OCI-M2 (cell line): Measurements from ENCODE around the gene DPP6.
"Not testable (repeated sequence)": the region's sequence is repeated elsewhere in the genome, so short reads cannot be mapped to it uniquely, and the experiment has no call there.

ENCODE experiments used
- DNase-seq: peaks from one replicate; lab custom pipeline; 2025; ENCODE audit not compliant: unreplicated experiment; lab: John Stamatoyannopoulos, UW

The DPP6 gene

DNA sequence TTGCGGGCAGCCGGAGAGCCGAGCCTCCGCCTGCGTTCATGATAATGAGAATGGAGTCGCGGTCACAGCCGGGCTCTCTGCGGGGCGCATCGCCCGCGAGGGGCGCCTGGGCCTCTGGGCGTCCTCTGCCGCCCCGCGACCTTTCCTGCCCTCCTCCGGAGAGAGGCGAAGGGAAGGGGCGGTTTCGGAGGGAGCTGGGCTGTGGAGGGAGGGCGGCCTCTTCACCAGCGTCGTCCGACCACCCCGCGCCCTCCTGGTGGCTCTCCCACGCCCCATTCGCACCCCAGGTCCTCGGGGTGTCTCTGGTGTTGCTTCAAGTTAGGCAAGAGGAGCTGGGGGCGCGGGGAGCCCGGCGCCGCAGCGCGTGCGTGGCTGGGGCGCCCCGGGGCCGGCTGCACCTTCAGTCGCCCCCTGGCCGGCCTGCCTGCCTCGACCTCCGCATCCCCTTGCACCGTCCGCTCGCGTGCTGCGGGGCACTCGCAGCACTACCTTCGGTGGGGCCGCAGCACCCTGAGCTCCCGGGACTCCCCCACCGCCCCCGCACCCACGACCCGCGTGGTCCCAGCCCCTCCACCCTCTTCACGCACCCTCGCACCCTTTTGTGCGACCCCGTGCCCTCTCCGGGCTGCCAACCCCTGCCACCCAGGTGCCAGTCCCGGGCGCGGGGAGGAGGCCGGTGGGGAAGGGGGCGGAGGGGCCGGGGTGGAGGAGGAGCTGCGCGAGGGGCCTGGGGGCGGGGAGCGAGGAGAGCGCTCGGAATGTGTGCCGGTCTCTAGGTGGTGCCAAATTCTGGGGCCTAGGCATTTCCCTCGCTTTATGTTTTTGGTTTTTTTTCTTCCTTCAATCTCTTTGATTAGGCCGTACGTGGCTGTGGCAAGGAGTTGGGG lies at the start of gene DPP6:
Gene DPP6 (plus strand): TSS at position 756 of the 887 bp plus-strand sequence.
- DNase-seq: not testable (repeated sequence)

DNA sequence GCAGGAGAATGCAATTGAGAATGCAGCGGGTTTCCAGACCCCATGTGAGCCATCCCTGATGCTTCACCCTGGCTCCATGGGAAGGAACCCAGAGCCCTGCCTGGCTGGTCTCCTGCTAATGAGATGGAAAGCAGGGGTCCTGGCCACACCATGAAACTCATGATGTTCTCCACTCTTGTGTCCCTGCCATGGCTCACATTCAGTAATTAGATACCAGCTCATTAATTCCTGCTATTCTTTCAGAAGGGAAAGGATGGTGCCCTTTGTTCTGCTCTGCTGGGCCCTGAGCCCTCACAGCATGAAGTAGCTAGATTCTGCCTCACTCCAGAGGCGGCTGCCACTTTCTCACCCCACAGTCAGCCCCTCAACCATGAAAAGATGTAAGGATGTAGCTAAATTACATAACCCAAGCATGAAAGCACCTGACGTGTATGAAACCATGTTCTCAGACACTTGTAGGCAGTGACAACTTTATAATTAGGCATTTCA lies 42.7 kb upstream of the DPP6 start:
- not testable (repeated sequence) for DNase-seq

DNA sequence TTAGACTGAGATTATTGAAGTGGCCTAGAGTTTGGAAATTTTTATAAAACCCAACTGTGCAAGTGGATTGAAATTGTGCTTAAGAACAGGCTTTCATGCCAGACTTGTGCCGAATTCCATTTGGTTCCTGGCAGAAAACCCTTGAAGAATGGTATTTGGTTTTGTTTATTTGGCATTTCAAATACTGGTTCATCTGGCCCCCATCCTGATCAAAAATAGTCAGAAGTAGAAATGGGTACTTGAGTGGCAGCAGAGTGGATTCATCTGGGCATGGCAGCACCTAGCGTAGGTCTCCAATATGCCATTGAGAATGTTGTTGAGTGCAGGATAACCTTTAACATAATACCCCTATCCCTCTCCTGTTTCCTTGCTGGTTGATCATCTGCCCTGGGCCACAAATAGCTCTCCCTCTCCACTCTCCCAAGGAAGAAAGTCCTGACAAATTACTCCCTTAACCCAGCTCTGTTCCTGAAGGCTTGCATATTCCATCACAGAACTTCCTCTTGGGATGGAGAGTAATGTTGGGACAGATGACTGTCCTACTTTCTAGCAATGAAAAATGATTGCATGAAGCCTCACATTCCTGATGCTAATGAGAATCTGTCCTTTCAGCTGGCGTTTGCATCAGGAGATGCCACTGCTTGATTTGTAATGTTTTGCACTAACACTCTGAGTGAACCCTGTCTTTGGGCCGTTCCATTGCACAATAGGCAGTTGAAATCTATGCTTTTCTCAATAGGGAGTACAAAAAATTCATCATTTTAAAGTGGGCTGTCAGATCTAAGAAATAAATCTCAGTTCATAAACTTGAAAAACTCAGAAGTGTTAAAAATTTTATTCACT lies 41.3 kb upstream of the DPP6 start:
- DNase-seq: not testable (repeated sequence)

DNA sequence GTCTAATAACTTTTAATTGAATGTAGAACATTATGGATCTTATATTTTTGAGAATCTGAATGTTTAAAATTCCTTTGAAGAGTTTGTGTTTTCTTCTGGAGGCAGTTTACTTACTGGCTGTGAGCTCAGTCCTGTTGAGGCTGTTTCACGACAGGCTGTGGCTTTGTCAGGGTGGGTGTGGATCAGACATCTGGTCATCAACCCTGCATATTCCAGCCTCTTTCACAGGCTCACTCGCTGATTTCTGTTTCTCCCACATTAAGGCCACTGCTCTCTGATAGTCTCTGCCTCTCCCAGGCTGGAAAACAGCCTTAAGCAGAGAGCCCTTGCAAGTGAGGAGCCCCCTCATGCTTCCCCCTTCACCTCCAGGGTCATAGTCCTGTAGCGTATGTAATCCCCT lies 39.4 kb upstream of the DPP6 start:
- not testable (repeated sequence) for DNase-seq

DNA sequence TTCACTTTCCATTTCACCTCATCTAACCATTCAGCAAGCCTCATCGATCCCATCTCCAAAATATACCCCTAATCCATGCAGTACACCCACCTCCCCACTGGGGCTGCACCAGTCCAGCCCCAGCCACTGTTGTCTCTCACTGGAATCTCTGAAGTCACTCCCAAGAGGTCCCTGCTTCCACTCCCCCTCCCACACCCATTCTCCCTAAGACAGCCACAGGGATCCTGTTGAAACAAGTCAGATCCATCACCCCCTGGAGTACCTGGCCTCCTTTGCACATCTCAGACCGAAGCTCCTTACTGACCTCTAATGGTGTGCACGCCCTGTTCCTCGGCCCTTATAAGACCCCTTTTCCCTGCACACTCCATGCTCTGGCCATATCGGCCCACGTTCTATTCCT lies 36.6 kb upstream of the DPP6 start:
- DNase-seq: not testable (repeated sequence)

DNA sequence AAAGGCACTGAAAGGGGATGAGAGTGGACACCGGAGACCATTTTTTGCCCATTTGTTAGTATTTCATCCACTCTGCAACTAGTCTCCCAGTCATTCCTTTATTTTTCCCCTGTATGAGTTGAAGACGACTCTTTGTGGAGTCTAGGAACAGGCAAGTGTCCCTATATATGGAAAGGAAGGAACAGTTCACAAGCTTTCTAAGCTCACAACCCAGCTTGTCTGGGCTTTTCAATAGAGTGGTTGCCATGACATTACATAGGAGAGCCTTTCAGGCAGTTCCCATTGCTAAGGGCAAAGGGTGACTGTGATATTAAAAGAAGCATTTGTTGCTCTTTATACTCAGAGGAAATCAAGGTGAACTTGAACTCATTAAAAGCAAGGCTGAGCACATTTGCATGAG lies 33.8 kb upstream of the DPP6 start:
- not testable (repeated sequence) for DNase-seq

DNA sequence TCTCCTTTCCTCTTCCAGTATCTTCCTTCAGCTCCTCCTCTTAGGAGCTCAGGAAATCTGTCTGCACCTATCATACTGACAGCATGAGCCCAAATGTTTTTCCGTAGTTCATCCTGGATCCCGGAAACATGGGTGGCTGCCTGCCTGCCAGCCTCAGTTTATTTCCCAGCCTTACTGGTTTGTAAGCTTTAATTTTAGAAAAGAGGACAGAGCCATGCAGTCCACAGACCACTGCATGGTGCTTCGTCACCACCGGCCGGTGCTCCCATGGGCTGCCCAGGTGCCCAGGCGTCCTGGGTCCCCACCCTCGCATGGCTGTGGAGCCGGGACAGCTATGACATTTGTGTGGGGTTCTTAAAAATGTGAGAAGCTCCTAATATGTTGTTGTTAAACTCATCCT lies 24.4 kb upstream of the DPP6 start:
- DNase-seq: not testable (repeated sequence)

DNA sequence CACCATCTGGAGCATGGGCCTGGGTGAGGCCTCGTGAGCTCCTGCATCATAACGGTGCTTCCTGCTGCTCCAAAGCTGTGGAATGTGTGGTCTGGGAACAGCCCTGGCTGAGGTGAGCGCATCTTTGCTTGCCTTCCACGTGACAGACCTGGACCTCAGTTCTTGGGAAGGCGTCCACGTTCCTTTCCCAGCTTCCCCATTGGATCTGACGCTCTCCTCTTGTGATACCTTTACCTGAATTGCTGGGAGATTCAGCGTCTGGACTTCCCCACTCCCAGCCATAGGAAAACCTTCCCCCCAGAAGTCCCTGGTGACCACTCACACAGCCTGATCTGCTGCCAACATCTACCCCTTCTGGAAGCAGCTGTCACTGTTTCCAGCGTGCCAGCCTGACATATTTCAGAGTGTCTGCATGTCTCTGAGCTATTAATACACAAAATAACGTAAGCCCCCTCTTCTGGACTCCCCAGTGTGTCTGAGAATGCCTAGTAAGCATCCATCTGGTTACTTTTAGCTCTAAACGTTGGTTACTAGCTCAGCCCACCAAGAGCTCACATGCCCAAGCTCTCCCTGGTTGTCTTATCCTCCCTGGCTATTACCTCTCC lies 21.6 kb upstream of the DPP6 start:
- not testable (repeated sequence) for DNase-seq

DNA sequence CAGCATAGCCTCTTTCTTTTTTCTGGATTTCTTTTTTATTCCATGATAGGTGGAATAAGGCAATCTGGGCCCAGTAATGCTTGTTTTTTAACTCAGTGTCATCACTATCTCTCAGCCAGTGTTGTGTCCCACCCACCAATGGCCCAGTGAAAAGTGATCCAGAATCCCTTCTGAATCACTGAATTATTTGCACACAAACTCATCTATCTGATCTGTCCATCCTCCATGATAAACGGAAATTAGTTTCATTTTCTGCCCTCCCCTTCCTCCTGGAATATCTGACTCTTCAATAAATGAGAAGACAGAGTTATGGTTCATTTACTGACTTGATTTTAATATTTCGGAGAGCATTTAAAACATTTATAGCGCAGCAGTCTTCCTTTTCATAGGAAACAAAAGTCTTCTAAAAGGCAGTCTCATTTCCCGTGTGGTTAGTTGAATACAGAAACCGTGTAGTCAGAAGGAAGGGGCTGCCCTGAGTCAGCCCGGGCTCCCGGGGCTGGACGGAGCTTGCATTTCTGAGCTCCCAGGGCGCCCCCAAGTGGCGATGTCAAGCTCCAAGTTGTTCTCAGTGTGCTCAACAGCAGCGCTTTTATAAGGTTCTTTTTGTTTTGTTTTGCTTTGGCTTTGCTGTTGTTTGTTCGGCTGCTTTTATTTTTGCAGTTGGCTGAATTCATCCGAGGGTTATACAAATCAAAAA lies 12.6 kb upstream of the DPP6 start:
- DNase-seq: not testable (repeated sequence)

DNA sequence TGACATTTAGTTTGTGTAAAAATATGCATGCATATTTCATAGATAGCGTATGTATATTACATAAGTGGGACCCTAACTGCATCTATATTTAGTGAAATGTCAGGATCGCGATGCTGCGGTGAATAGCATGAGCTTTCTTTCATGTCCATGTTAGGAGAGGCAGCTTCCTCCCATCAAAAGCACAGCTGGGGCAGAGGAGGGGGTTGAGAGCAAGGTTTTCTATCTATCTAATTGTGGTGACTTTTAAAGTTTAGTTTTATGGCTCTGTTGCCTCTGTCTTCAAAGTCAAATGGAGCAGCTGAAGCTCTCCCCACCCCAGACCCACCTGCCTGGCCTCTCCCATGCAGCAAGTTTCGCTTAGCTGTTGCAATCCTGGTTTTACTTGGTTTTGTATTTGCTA lies 1.8 kb upstream of the DPP6 start:
- not testable (repeated sequence) for DNase-seq

DNA sequence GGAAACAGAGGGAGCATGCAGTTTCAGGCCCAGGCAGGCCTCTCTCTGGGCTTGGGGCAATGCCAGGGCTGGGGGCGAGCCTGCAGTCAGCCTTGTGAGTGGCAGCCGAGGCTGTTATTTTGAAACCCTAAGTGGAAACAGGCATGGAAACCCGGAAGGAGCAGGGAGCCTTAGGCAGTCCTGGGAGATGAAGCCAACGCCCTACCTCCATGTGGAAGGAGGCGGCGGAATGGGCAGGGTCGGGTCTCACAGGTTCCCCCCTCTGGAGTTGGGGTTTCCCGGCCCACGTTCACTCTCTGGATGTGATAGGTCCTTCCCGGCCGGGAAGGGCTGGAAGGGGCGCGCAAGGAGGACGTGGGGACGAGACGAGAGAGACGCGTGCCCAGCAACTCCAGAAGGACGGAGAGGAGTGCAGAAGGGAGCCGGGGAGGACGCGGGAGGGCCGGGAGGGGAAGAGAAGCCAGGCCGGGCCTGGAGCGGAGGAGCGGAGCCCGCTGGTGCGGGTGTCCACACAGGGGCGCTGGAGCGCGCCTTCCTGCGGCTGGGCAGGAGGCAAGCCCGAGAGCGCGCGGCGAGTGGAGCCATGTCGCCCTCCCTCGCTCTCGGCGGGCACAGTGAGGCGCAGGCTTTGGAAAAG lies 1.1 kb upstream of the DPP6 start:
- not testable (repeated sequence) for DNase-seq

DNA sequence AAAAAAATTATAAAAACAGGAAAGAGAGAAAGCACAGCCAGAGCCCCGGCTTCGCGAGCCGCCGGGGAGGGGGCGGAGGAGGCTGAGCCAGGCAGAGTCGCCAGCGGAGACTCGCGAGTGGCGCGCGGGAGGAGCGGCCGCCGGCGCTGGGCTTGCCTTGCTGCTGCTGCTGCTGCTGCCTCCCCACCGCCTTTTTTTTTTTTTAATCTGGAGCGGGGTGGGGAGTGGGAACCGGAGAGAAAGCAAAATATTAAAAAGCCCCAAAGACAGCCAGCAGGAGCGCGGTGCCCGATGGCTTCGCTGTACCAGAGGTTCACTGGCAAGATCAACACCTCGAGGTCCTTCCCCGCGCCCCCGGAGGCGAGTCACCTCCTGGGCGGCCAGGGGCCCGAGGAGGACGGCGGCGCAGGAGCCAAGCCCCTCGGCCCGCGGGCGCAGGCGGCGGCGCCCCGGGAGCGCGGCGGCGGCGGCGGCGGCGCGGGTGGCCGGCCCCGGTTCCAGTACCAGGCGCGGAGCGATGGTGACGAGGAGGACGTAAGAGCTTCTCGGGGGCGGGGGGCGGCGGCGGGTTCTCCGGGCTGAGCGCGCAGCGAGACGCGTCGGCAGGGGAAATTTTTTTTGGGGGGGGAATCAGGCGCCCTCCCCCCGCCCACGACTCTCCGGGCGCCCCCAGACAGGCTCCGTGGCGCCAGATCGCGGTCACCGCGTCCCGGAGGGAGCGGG lies 493 bp downstream of the DPP6 start:
- DNase-seq: not testable (repeated sequence)

DNA sequence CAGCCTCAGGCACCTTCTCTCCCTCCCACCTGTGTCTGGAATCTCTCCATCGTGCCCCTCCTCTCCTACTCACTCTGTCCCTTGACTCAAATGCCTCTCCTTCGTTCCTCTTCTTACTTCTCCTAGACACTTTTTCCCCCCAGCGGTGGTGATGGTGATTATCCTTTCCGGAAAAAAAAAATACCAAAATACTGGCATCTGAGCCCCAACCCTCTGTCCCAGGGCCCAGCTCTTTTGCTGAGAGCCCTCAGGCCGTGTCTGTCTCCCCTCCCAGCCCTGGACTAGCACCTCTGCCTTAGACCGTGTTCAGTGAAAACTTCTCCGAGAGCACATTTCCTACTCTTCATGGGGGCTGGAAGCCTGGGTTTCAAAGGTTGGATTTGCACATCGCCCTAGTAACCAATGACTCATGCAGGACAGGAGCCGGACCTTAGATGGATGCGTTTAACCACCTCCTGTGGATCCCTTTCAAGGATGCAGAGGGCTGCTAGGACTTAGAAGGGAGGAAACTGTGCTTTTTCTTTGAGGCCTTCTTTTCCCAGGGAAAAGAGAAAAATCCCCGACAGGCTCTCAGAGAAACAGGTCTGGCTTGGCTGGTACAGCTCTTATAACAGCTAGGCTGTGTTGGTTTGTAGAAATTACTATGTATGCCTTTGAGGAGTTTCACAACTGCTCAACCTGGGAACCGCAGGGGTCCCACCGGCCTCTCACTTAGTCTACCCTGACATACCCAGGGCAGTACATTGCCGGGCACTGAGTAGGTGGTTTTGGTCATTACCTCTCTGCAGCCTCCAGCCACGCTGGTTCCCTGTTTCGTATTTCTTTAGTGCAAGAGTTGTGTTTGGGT lies 1.5 kb downstream of the DPP6 start:
- not testable (repeated sequence) for DNase-seq

DNA sequence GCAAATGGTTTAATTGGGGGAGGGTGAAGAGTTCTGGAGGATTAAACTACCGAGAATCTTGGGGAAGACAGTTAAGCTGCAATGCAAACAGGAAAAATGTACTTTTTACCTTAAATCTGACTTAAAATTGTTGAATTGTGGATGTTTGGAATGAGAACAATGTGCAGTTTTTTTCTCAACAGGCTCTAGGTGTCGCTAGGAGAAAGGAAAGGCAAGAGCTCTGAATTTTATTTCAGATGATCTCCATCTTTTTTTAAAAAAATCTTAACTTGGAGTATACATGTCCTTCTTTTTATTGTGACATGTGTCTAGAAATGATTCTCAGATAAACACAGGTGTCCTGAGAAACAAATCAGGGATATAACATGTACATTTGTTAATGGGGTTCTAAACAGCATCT lies 2.5 kb downstream of the DPP6 start:
- DNase-seq: not testable (repeated sequence)

DNA sequence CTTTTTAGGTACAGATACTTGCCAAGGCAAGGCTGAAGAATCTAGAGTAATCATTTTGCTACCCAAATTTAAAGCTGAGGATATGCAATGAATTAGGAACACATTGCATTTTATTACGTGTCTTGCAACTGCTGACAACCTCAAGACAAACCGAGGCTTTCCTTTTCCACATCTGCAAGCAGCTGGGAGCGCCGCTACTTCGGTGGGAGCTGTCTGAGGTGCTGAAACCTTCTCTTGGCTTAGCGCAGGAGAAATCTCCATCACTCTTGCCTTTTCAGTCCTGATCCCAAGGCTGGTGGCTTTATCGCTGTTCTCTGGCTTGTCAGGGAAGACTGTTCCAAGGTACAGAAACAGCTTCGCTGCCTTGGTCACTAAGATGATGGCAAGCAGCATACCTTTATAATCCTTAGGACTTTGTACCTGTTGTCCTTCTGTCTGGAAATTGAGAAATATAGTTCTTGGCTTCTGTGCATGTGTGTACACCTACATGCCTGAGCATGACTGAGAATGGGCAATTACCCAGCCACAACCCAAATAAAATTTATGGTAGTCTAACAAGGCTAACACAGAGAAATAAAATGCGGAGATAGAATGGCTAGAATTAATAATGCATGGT lies 3.4 kb downstream of the DPP6 start:
- DNase-seq: not testable (repeated sequence)

DNA sequence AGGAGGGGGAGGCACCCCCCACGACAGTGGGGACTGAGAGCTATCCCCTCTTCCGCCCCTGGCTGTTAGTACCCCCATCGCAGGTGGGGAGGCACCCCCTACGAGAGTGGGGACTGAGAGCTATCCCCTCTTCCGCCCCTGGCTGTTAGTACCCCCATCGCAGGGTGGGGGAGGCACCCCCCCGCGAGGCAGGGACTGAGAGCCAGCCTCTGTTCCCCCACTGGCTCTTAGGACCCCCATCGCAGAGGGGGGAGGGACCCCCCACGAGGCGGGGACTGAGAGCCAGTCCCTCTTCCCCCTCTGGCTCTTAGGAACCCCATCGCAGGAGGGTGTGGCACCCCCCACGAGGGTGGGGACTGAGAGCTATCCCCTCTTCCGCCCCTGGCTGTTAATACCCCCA lies 6.6 kb downstream of the DPP6 start:
- DNase-seq: not testable (repeated sequence)

DNA sequence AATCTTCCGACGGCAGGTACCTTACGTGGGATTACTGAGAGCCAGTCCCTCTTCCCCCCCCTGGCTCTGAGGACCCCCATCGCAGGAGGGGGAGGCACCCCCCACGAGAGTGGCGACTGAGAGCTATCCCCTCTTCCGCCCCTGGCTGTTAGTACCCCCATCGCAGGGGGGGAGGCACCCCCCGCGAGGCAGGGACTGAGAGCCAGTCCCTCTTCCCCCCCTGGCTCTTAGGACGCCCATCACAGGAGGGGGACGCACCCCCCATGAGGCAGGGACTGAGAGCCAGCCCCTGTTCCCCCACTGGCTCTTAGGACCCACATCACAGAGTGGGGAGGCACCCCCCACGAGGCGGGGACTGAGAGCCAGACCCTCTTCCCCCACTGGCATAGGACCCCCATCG lies 8.4 kb downstream of the DPP6 start:
- DNase-seq: not testable (repeated sequence)

DNA sequence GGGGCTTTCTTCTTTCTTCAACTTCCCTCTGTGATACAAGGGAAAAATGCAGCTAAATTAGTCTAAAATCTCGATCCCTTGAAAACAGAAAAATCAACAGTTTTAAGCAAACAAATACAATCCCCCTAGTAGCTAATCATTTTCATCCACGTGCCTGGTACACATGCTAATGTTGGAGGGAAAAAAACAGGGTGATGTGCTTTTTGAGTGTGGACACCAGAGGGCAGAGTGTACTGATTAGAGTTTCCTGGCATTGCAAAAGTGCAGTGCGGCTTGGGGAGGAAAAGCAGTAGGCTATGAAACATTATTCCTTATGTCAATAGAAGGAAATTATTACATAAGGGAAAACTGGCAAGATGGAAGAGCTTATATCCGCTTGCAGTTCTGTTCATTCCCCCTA lies 19.6 kb downstream of the DPP6 start:
- DNase-seq: not testable (repeated sequence)
